ENCODE data around the gene ACLY. TPM values are rescaled to one million over a fixed set of nuclear protein-coding genes. Genes with fewer than 3 reads are reported as not detected.

The ACLY gene
- total RNA-seq, 1 donor from 2014 or later, result 422 TPM

DNA sequence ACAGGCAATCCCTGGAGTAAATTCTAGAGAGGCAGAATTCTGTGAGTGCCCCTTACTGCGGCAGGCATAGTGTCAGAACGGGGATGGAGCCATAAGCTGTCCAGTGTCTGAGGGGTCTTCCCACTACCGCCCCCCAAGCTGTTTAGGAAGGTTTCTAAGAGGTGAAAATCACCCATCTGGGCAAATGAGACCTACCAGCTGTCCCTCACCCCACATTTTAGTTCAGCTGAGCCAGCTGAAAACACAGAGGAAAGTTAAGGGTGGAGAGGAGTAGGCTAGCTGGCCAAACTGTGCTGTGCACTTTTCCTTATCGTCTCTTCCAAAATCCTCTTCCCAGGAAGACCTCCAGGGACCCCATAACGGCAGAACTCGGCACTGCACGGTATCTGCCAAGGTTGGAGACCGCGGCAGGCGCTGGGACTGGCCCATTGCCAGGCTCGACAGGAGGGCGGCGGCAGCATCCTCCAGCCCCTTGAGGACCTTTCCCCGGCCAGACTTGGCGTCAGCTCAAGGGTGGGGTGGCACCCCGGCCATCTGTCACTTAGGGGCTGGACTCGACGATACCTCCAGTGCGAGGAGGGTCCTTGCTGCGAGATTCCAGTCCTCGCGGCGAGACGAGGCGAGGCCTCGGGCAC, 955 bp downstream of the ACLY start:
- peaks cover 4% of the 10 kb centered on the region for H3K36me3 Mint-ChIP-seq (ENCODE audit: low read depth)
- H3K27me3 Mint-ChIP-seq (ENCODE audit: low read depth), result no peaks in the 10 kb centered on the region
- H3K4me1 Mint-ChIP-seq, result peaks cover 59% of the 10 kb centered on the region
- H3K4me3 Mint-ChIP-seq, result peak overlapping the region; percentile 96
- TF ChIP-seq, protein P1, sequence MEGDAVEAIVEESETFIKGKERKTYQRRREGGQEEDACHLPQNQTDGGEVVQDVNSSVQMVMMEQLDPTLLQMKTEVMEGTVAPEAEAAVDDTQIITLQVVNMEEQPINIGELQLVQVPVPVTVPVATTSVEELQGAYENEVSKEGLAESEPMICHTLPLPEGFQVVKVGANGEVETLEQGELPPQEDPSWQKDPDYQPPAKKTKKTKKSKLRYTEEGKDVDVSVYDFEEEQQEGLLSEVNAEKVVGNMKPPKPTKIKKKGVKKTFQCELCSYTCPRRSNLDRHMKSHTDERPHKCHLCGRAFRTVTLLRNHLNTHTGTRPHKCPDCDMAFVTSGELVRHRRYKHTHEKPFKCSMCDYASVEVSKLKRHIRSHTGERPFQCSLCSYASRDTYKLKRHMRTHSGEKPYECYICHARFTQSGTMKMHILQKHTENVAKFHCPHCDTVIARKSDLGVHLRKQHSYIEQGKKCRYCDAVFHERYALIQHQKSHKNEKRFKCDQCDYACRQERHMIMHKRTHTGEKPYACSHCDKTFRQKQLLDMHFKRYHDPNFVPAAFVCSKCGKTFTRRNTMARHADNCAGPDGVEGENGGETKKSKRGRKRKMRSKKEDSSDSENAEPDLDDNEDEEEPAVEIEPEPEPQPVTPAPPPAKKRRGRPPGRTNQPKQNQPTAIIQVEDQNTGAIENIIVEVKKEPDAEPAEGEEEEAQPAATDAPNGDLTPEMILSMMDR (conservative IDR thresholded peaks at IDR 0.05), result peak; percentile 16
- DNase-seq (ENCODE audit: low read depth, low spot score), result peak; percentile 20
- no peaks in the 10 kb centered on the region for H3K9me3 Mint-ChIP-seq
- peak overlapping the region; percentile 83 for H3K27ac Mint-ChIP-seq (ENCODE audit: unreplicated experiment)

DNA sequence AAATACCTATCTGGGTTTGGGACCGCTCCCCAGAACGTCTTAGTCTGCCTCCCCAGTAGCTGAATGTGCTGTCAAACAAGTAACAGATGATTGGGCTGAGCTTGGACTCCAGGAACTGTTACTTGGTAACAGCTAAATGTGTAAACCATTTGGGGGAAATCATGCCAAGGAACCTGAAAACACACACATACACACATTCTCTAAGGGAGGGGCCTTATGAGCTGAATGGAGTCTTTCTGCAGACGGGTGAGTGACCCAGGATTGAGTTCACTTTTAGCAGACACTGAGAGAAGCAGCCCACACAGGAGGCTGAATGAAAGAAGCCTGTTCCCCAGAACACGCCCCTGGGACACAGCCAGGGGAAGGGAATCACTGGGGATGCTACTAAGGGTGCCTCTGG, 1.6 kb downstream of the ACLY start:
- TF ChIP-seq, protein P1 (conservative IDR thresholded peaks at IDR 0.05), result no peak
- peaks cover 10% of the 10 kb centered on the region for H3K36me3 Mint-ChIP-seq (ENCODE audit: low read depth)
- H3K9me3 Mint-ChIP-seq, result no peaks in the 10 kb centered on the region

DNA sequence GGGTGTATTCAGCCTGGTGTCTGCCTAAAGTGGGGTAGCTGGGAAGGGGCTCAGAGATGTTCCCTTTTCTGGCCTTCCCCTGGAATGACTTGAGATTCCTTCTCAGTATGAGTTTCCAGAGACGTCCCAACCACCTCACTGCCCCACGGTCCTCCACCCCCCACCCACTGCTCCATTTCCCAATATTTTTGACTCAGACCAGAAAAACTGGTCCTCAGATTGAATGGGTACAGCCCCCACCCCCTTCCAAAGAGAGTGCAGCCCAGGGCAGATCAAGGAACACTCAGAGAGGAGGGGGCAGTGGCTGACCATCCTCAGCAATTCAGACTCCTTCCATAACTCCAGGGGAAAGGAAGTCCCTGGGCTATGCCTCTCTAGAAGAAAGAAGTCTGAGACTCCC, 3.2 kb downstream of the ACLY start:
- no peaks in the 10 kb centered on the region for H3K27me3 Mint-ChIP-seq (ENCODE audit: low read depth)
- DNase-seq (ENCODE audit: low read depth, low spot score), result no peak
- no peaks in the 10 kb centered on the region for H3K9me3 Mint-ChIP-seq
- H3K36me3 Mint-ChIP-seq (ENCODE audit: low read depth), result peaks cover 12% of the 10 kb centered on the region
- peak overlapping the region; percentile 89 for H3K4me3 Mint-ChIP-seq
- peak overlapping the region; percentile 61 for H3K27ac Mint-ChIP-seq (ENCODE audit: unreplicated experiment)
- TF ChIP-seq, protein P1 (conservative IDR thresholded peaks at IDR 0.05), result no peak
- H3K4me1 Mint-ChIP-seq, result peaks cover 59% of the 10 kb centered on the region

More for the DNA sequence above, 1.6 kb downstream of the ACLY start:
- H3K4me1 Mint-ChIP-seq, result peaks cover 59% of the 10 kb centered on the region
- no peaks in the 10 kb centered on the region for H3K27me3 Mint-ChIP-seq (ENCODE audit: low read depth)
- H3K4me3 Mint-ChIP-seq, result peak overlapping the region; percentile 96
- no peak for DNase-seq (ENCODE audit: low read depth, low spot score)
- peak overlapping the region; percentile 83 for H3K27ac Mint-ChIP-seq (ENCODE audit: unreplicated experiment)

DNA sequence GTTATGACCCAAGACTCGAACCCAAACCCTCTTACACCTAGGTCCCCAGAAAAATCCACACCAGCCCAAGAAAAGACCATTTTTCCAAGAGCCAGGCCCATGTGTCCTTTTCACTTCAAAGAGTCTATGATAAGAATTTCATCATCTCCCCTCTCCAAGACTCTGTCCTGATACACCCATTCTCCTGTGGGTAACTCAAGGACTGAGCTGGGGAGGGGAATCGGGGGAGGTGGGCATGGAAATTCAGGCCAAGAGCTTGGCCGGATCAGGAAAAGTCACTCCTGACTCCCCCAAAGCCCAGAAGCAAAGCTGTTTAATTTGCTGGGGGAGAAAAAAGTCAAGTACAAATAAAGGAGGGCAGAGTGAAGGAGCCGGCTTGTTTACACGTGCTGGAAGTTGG, 3.7 kb downstream of the ACLY start:
- Mint-ChIP-seq H3K4me3 (peak overlapping the region; percentile 89), H3K36me3 (ENCODE audit: low read depth) (peaks cover 12% of the 10 kb centered on the region), H3K9me3 (no peaks in the 10 kb centered on the region), H3K4me1 (peaks cover 56% of the 10 kb centered on the region), H3K27me3 (ENCODE audit: low read depth) (no peaks in the 10 kb centered on the region), H3K27ac (ENCODE audit: unreplicated experiment) (peak overlapping the region; percentile 95)
- TF ChIP-seq, protein P1 (conservative IDR thresholded peaks at IDR 0.05), result no peak
- no peak for DNase-seq (ENCODE audit: low read depth, low spot score)

DNA sequence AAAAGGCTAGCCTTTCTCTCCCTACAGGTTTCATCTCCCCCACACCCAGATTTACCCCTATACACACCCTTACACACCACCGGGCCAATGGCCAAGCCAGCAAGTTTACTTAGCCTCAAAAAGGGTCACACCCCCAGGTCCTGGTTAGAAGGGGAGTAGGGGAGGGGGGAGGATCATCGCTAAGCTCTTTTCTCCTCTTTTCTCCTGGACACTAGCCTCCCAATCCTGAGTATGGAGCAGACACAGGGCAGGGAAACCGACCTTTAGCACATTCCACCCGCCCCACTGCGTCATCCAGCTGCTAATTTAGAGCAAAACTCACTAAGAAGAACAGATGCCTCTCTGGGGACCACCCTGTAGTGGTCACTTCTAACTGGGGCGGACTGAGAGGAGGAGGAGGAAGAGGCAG, 4.4 kb downstream of the ACLY start:
- no peak for DNase-seq (ENCODE audit: low read depth, low spot score)
- H3K4me1 Mint-ChIP-seq, result peaks cover 50% of the 10 kb centered on the region
- peaks cover 12% of the 10 kb centered on the region for H3K36me3 Mint-ChIP-seq (ENCODE audit: low read depth)
- peak overlapping the region; percentile 95 for H3K27ac Mint-ChIP-seq (ENCODE audit: unreplicated experiment)
- TF ChIP-seq, protein P1 (conservative IDR thresholded peaks at IDR 0.05), result no peak
- H3K4me3 Mint-ChIP-seq, result peak overlapping the region; percentile 89
- no peaks in the 10 kb centered on the region for H3K9me3 Mint-ChIP-seq
- H3K27me3 Mint-ChIP-seq (ENCODE audit: low read depth), result no peaks in the 10 kb centered on the region

Data from neural crest cell (in vitro differentiated cells).